Measurements from ENCODE around the gene HSD17B14. TPM values are rescaled to one million over a fixed set of nuclear protein-coding genes. Genes with fewer than 3 reads are reported as not detected.

Gene HSD17B14
- total and polyA plus RNA-seq, 2 of the 13 experiments (the other 11 are each of a cell fraction or from before 2014, with no cell fraction given) = 0.58 to 1.2 TPM

DNA sequence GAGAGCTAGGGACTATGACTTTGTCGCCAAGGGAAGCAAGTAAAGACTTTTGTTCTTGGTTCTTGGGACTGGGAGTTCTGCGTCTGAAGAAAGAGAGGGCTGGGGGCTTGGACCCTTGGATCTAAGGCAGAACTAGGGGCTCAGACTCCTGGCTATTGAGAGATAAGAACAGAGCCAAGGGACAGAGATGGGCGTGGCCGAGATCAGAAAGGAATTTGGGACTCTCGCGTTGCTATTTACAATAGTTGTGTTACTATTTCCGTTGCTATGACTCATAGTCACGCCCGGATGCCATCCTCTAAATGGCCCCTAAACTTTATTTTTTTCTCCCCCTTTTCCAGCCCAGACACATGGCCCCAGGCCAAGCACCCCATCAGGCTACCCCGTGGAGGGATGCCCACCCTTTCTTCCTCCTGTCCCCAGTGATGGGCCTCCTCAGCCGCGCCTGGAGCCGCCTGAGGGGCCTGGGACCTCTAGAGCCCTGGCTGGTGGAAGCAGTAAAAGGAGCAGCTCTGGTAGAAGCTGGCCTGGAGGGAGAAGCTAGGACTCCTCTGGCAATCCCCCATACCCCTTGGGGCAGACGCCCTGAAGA is 36.7 kb upstream of the HSD17B14 start (continued):
- TF ChIP-seq, protein P1, sequence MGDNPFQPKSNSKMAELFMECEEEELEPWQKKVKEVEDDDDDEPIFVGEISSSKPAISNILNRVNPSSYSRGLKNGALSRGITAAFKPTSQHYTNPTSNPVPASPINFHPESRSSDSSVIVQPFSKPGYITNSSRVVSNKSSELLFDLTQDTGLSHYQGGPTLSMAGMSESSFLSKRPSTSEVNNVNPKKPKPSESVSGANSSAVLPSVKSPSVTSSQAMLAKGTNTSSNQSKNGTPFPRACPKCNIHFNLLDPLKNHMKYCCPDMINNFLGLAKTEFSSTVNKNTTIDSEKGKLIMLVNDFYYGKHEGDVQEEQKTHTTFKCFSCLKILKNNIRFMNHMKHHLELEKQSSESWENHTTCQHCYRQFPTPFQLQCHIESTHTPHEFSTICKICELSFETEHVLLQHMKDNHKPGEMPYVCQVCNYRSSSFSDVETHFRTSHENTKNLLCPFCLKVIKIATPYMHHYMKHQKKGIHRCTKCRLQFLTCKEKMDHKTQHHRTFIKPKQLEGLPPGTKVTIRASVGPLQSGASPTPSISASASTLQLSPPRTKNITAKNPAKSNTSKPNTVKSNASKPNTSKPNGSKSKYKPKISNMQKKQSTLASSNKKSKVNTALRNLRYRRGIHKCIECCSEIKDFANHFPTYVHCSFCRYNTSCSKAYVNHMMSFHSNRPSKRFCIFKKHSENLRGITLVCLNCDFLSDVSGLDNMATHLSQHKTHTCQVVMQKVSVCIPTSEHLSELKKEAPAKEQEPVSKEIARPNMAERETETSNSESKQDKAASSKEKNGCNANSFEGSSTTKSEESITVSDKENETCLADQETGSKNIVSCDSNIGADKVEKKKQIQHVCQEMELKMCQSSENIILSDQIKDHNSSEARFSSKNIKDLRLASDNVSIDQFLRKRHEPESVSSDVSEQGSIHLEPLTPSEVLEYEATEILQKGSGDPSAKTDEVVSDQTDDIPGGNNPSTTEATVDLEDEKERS (CRISPR knock-in tag; IDR thresholded peaks at IDR 0.05) = no peak
- no peak for TF ChIP-seq NCOA1 (CRISPR knock-in tag; IDR thresholded peaks at IDR 0.05)
- TF ChIP-seq, protein P2, sequence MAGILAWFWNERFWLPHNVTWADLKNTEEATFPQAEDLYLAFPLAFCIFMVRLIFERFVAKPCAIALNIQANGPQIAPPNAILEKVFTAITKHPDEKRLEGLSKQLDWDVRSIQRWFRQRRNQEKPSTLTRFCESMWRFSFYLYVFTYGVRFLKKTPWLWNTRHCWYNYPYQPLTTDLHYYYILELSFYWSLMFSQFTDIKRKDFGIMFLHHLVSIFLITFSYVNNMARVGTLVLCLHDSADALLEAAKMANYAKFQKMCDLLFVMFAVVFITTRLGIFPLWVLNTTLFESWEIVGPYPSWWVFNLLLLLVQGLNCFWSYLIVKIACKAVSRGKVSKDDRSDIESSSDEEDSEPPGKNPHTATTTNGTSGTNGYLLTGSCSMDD (CRISPR knock-in tag; IDR thresholded peaks at IDR 0.05) = no peak
- no peak for TF ChIP-seq TAF15 (IDR thresholded peaks at IDR 0.05; ENCODE audit: low read depth, low read length, poor library complexity, severe bottlenecking)
- TF ChIP-seq ZNF678 (CRISPR knock-in tag; IDR thresholded peaks at IDR 0.05) = no peak
- peak; percentile 61; the same call in 1 of the 2 replicates for TF ChIP-seq MED1 (CRISPR knock-in tag; IDR thresholded peaks at IDR 0.05)
- TF ChIP-seq KAT8 (CRISPR knock-in tag; IDR thresholded peaks at IDR 0.05) = no peak
- TF ChIP-seq TRIM24 (CRISPR knock-in tag; IDR thresholded peaks at IDR 0.05) = no peak
- no peak for TF ChIP-seq HMGA1 (CRISPR knock-in tag; conservative IDR thresholded peaks at IDR 0.05)
- TF ChIP-seq, protein P3, sequence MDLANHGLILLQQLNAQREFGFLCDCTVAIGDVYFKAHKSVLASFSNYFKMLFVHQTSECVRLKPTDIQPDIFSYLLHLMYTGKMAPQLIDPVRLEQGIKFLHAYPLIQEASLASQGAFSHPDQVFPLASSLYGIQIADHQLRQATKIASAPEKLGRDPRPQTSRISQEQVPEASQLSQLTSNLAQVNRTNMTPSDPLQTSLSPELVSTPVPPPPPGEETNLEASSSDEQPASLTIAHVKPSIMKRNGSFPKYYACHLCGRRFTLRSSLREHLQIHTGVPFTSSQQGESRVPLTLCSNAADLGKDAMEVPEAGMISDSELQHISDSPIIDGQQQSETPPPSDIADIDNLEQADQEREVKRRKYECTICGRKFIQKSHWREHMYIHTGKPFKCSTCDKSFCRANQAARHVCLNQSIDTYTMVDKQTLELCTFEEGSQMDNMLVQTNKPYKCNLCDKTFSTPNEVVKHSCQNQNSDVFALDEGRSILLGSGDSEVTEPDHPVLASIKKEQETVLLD (CRISPR knock-in tag; IDR thresholded peaks at IDR 0.05; ENCODE audit: low read depth) = no peak
- no peak for TF ChIP-seq GABPA (IDR thresholded peaks at IDR 0.05; ENCODE audit: low read depth, low read length)
- peak; percentile 67 for TF ChIP-seq GABPA (CRISPR knock-in tag; IDR thresholded peaks at IDR 0.05; ENCODE audit: low read depth)
- TF ChIP-seq THAP11 (CRISPR knock-in tag; IDR thresholded peaks at IDR 0.05) = peak; percentile 25
- TF ChIP-seq, protein P4, sequence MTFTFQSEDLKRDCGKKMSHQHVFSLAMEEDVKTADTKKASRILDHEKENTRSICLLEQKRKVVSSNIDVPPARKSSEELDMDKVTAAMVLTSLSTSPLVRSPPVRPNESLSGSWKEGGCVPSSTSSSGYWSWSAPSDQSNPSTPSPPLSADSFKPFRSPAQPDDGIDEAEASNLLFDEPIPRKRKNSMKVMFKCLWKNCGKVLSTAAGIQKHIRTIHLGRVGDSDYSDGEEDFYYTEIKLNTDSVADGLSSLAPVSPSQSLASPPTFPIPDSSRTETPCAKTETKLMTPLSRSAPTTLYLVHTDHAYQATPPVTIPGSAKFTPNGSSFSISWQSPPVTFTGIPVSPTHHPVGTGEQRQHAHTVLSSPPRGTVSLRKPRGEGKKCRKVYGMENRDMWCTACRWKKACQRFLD (CRISPR knock-in tag; IDR thresholded peaks at IDR 0.05; ENCODE audit: borderline replicate concordance) = no peak
- TF ChIP-seq FLYWCH1 (CRISPR knock-in tag; IDR thresholded peaks at IDR 0.05) = no peak
- TF ChIP-seq ZNF335 (CRISPR knock-in tag; IDR thresholded peaks at IDR 0.05) = no peak
- TF ChIP-seq STAG1 (CRISPR knock-in tag; IDR thresholded peaks at IDR 0.05) = no peak
- TF ChIP-seq, protein P5, sequence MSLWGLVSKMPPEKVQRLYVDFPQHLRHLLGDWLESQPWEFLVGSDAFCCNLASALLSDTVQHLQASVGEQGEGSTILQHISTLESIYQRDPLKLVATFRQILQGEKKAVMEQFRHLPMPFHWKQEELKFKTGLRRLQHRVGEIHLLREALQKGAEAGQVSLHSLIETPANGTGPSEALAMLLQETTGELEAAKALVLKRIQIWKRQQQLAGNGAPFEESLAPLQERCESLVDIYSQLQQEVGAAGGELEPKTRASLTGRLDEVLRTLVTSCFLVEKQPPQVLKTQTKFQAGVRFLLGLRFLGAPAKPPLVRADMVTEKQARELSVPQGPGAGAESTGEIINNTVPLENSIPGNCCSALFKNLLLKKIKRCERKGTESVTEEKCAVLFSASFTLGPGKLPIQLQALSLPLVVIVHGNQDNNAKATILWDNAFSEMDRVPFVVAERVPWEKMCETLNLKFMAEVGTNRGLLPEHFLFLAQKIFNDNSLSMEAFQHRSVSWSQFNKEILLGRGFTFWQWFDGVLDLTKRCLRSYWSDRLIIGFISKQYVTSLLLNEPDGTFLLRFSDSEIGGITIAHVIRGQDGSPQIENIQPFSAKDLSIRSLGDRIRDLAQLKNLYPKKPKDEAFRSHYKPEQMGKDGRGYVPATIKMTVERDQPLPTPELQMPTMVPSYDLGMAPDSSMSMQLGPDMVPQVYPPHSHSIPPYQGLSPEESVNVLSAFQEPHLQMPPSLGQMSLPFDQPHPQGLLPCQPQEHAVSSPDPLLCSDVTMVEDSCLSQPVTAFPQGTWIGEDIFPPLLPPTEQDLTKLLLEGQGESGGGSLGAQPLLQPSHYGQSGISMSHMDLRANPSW (CRISPR knock-in tag; IDR thresholded peaks at IDR 0.05; ENCODE audit: borderline replicate concordance) = no peak
- TF ChIP-seq ZNF781 (CRISPR knock-in tag; IDR thresholded peaks at IDR 0.05; ENCODE audit: borderline replicate concordance, not compliant biosample characterization) = no peak
- no peak for TF ChIP-seq REXO4 (CRISPR knock-in tag; IDR thresholded peaks at IDR 0.05; ENCODE audit: borderline replicate concordance)
- TF ChIP-seq NFATC3 (CRISPR knock-in tag; IDR thresholded peaks at IDR 0.05) = no peak

Measured in HepG2 (cell line).